HCT116 (cell line): ENCODE measurements around the gene CDHR1. TPM values are rescaled to one million over a fixed set of nuclear protein-coding genes. Genes with fewer than 3 reads are reported as not detected.

Experiments used
- ATAC-seq: fragments of 200-7000 bp; cut with Tn5 transposase; 2 replicates; pipeline ENCODE4 v1.9.1; 2020; ENCODE audit warnings: mild to moderate bottlenecking, moderate library complexity
- BruUV-seq: library from RNA; stranded (reverse); fragments of 400-500 nt; replicated peaks from 2 replicates; lab custom pipeline; 2021; lab: Mats Ljungman, UMichigan
- CTCF ChIA-PET: fragments of 300-600 bp; sonication (Branson Sonifier 250); formaldehyde crosslinking; loops from one replicate; lab custom pipeline; 2021; ENCODE audit warnings: antibody characterized with exemption; lab: Charles Lee
- POLR2A ChIA-PET: fragments of 300-600, 350-600 bp; sonication (Branson Sonifier 250); formaldehyde crosslinking; loops from one replicate; lab custom pipeline; 2021; ENCODE audit warnings: antibody characterized with exemption; lab: Charles Lee
- RAD21 ChIA-PET, 2 experiments: fragments of 300-600 bp; sonication (Branson Sonifier 250); formaldehyde crosslinking; loops; one replicate each; lab custom pipeline; 2023; ENCODE audit warnings: low total read pairs in 2 of 2; ENCODE audit not compliant: uncharacterized antibody in 2 of 2, unreplicated experiment in 2 of 2, low non-redundant PET in 1 of 2; lab: Charles Lee
- DNase-seq: peaks from one replicate; pipeline ENCODE4 v3.0.0-alpha.2; 2010; ENCODE audit warnings: low read depth, low spot score
- H2AFZ ChIP-seq: fragments of 200-600 bp; shearing (Covaris generic), sonication (generic); 2 replicates; pipeline ENCODE4 v1.6.1; 2017; ENCODE audit warnings: low read depth, mixed run types, mixed read lengths, antibody characterized with exemption, low read length; ENCODE audit not compliant: poor library complexity, severe bottlenecking
- H3K27ac ChIP-seq: 2 replicates; pipeline ENCODE4 v1.5.1; 2012; ENCODE audit warnings: low read depth, low read length
- H3K27me3 ChIP-seq: fragments of 200-600 bp; sonication (generic); 2 replicates; pipeline ENCODE4 v1.6.1; 2016; ENCODE audit warnings: mixed run types, low read length, mixed read lengths; ENCODE audit not compliant: insufficient read depth
- H3K36me3 ChIP-seq, 2 experiments: fragments of 200-500 bp in 1 of 2; fragments of 200-600 bp in 1 of 2; sonication (Bioruptor generic) in 1 of 2; sonication (generic) in 1 of 2; 2 replicates each; pipeline versions ENCODE4 v1.5.1 to v1.6.1; 2014 to 2016; ENCODE audit warnings: low read length in 2 of 2, inconsistent platforms in 1 of 2, mixed read lengths in 1 of 2, mixed run types in 1 of 2; ENCODE audit not compliant: insufficient read depth in 2 of 2, control insufficient read depth in 1 of 2
- H3K4me1 ChIP-seq, 2 experiments: fragments of 200-600 bp in 1 of 2; sonication (generic) in 1 of 2; 2 replicates each; pipeline versions ENCODE4 v1.5.1 to v1.6.1; 2012 to 2017; ENCODE audit warnings: low read length in 2 of 2, inconsistent platforms in 1 of 2, mild to moderate bottlenecking in 1 of 2, mixed read lengths in 1 of 2, mixed run types in 1 of 2, moderate library complexity in 1 of 2; ENCODE audit not compliant: insufficient read depth in 2 of 2, control insufficient read depth in 1 of 2
- H3K4me2 ChIP-seq: fragments of 200-600 bp; sonication (generic); 2 replicates; pipeline ENCODE4 v1.6.1; 2017; ENCODE audit warnings: mixed run types, low read length, mixed read lengths
- H3K4me3 ChIP-seq, 2 experiments: fragments of 200-600 bp in 1 of 2; sonication (generic) in 1 of 2; replicated peaks in 1 of 2; 2 replicates each; pipeline ENCODE4 v1.5.1; 2011 to 2016; ENCODE audit warnings: low read length in 2 of 2, control low read depth in 1 of 2, low read depth in 1 of 2, mild to moderate bottlenecking in 1 of 2, mixed read lengths in 1 of 2, mixed run types in 1 of 2
- H3K79me2 ChIP-seq: fragments of 200-600 bp; sonication (generic); 2 replicates; pipeline ENCODE4 v1.6.1; 2017; ENCODE audit warnings: mild to moderate bottlenecking, mixed run types, low read length, moderate library complexity, mixed read lengths; ENCODE audit not compliant: insufficient read depth
- H3K9ac ChIP-seq: fragments of 200-600 bp; sonication (generic); 2 replicates; pipeline ENCODE4 v1.6.1; 2016; ENCODE audit warnings: low read length, mixed read lengths
- H3K9me2 ChIP-seq: fragments of 200-600 bp; sonication (generic), shearing (Covaris generic); 2 replicates; pipeline ENCODE4 v1.6.1; 2017; ENCODE audit warnings: mixed run types, mild to moderate bottlenecking, moderate library complexity; ENCODE audit not compliant: insufficient read depth
- H3K9me3 ChIP-seq, 2 experiments: fragments of 200-500 bp in 1 of 2; fragments of 200-600 bp in 1 of 2; sonication (Bioruptor generic) in 1 of 2; sonication (generic) in 1 of 2; 2 replicates each; pipeline ENCODE4 v1.6.1; 2014 to 2017; ENCODE audit warnings: low read length in 2 of 2, mixed read lengths in 2 of 2, inconsistent platforms in 1 of 2, low read depth in 1 of 2, mild to moderate bottlenecking in 1 of 2, mixed run types in 1 of 2, moderate library complexity in 1 of 2; ENCODE audit not compliant: control insufficient read depth in 1 of 2, insufficient read depth in 1 of 2
- H4K20me1 ChIP-seq: fragments of 200-600 bp; sonication (generic), shearing (Covaris generic); 2 replicates; pipeline ENCODE4 v1.6.1; 2017; ENCODE audit warnings: mixed run types, mild to moderate bottlenecking, moderate library complexity; ENCODE audit not compliant: insufficient read depth
- CBX3 ChIP-seq: IDR thresholded peaks from 2 replicates; pipeline ENCODE4 v1.6.1; 2012; ENCODE audit warnings: low read depth
- CEBPB ChIP-seq: IDR thresholded peaks from 2 replicates; pipeline ENCODE4 v1.6.1; 2012; ENCODE audit warnings: low read depth
- CTCF ChIP-seq, 3 experiments: fragments of 200-600 bp in 1 of 3; sonication (generic) in 1 of 3; IDR thresholded peaks in 2 of 3; conservative IDR thresholded peaks in 1 of 3; 2 replicates each; pipeline ENCODE4 v1.5.1; 2012 to 2017; ENCODE audit warnings: low read depth in 2 of 3, low read length in 2 of 3, antibody characterized with exemption in 1 of 3, borderline replicate concordance in 1 of 3, control low read depth in 1 of 3, mild to moderate bottlenecking in 1 of 3, mixed read lengths in 1 of 3, mixed run types in 1 of 3, moderate library complexity in 1 of 3; ENCODE audit not compliant: insufficient read depth in 1 of 3
- ELF1 ChIP-seq: IDR thresholded peaks from 2 replicates; pipeline ENCODE4 v1.6.1; 2012; ENCODE audit warnings: low read depth, borderline replicate concordance
- EZH2phosphoT487 ChIP-seq: fragments of 200-600 bp; IDR thresholded peaks from 2 replicates; pipeline ENCODE4 v1.6.1; 2018; ENCODE audit warnings: antibody characterized with exemption, borderline replicate concordance
- JUND ChIP-seq: IDR thresholded peaks from 2 replicates; pipeline ENCODE4 v1.6.1; 2012
- RAD21 ChIP-seq: IDR thresholded peaks from 2 replicates; pipeline ENCODE4 v1.6.1; 2012; ENCODE audit warnings: low read depth, mild to moderate bottlenecking
- REST ChIP-seq: IDR thresholded peaks from 2 replicates; pipeline ENCODE4 v1.6.1; 2012; ENCODE audit warnings: low read depth
- SP1 ChIP-seq: IDR thresholded peaks from 2 replicates; pipeline ENCODE4 v1.6.1; 2012; ENCODE audit warnings: low read depth
- SRF ChIP-seq: IDR thresholded peaks from 2 replicates; pipeline ENCODE4 v1.6.1; 2012; ENCODE audit warnings: low read depth
- ZBTB33 ChIP-seq: IDR thresholded peaks from 2 replicates; pipeline ENCODE4 v1.6.1; 2011; ENCODE audit warnings: mild to moderate bottlenecking, low read length, moderate library complexity; ENCODE audit not compliant: insufficient replicate concordance; ENCODE audit errors: extremely low read depth
- intact Hi-C: fragments of 100-400 bp; cut with micrococcal nuclease; formaldehyde crosslinking; loops from 2 replicates; pipeline ENCODE4 v1.10.0; 2022
- total RNA-seq: library from RNA; stranded (reverse); gene quantifications from one replicate; pipeline ENCODE4 v1.2.1, GENCODE V29; 2021; ENCODE audit not compliant: unreplicated experiment

CDHR1 gene
- total RNA-seq, 1 experiment from 2014 or later = not detected

- Histone ChIP-seq H3K9ac (no peak overlapping the region), H3K79me2 (no peaks in the 10 kb centered on the region), H3K27me3 (no peaks in the 10 kb centered on the region; the same call in 1 of the 2 replicates), H3K36me3 (no peaks in the 10 kb centered on the region), H3K27ac (no peak overlapping the region), H3K9me3 (no peaks in the 10 kb centered on the region), H3K9me2 (no peaks in the 10 kb centered on the region), H3K4me2 (no peak overlapping the region), H2AFZ (no peak overlapping the region), H3K4me3 (no peak overlapping the region), H3K4me1 (no peaks in the 10 kb centered on the region), H4K20me1 (no peaks in the 10 kb centered on the region)
- ChIA-PET CTCF (interaction anchor here (1.2 kb wide), 1 partner anchor 19 kb away, joined by 4 read pairs; no protein-coding TSS in a partner anchor), POLR2A (no interaction called here), RAD21 (no interaction called here)
- no TSS peak for BruUV-seq
- TF ChIP-seq JUND = no peak
- peak in 2 of 3 experiments; percentile 42 to 54; a peak in 4 of 6 replicates for TF ChIP-seq CTCF (IDR thresholded peaks at IDR 0.05 in 2 of 3, conservative IDR thresholded peaks at IDR 0.05 in 1 of 3; ENCODE audit: borderline replicate concordance in 1 of 3, insufficient read depth in 1 of 3, low read depth in 2 of 3, low read length in 2 of 3)
- ATAC-seq (peak; percentile 77), DNase-seq (no peak)
- intact Hi-C loops = no loop called here
Observed at GRCh38 chr10:84237199-84238051, 43.1 kb downstream of the CDHR1 start.

- H4K20me1 ChIP-seq = no peaks in the 10 kb centered on the region
- no peaks in the 10 kb centered on the region; the same call in 1 of the 2 replicates for H3K27me3 ChIP-seq
- no peak overlapping the region for H3K4me3 ChIP-seq
- RAD21 ChIA-PET = no interaction called here
- DNase-seq (no peak), ATAC-seq (no peak)
- H3K4me2 ChIP-seq = no peak overlapping the region
- H3K9me2 ChIP-seq = no peaks in the 10 kb centered on the region
- no peak overlapping the region for H2AFZ ChIP-seq
- intact Hi-C loops = no loop called here
- BruUV-seq = no TSS peak
- H3K9me3 ChIP-seq = no peaks in the 10 kb centered on the region
- CTCF ChIA-PET = no interaction called here
- H3K4me1 ChIP-seq = no peaks in the 10 kb centered on the region
- H3K36me3 ChIP-seq = no peaks in the 10 kb centered on the region
- no peak overlapping the region for H3K27ac ChIP-seq
- POLR2A ChIA-PET = no interaction called here
- H3K9ac ChIP-seq = no peak overlapping the region
- no peaks in the 10 kb centered on the region for H3K79me2 ChIP-seq
- no peak for TF ChIP-seq RAD21
- TF ChIP-seq EZH2phosphoT487 = no peak
- TF ChIP-seq JUND = no peak
- TF ChIP-seq CBX3 = no peak
- no peak for TF ChIP-seq CEBPB
- TF ChIP-seq SRF = no peak
- TF ChIP-seq REST = no peak
- TF ChIP-seq ZBTB33 = no peak
- TF ChIP-seq ELF1 = no peak
- no peak for TF ChIP-seq SP1
Observed at GRCh38 chr10:84238909-84239308, 44.6 kb downstream of the CDHR1 start.
